NCI-H345 treated with DMSO at 0.1 percent for 48 hours (cell line): ENCODE measurements around the gene LSM4.

Experiments
- DNase-seq: peaks from one replicate; lab custom pipeline; 2025; ENCODE audit not compliant: unreplicated experiment; lab: John Stamatoyannopoulos, UW

The LSM4 gene

GRCh38 chr19:18292810-18293641 is 29.9 kb downstream of the LSM4 start:
- no peak for DNase-seq

- no peak for DNase-seq
Observed at GRCh38 chr19:18292462-18292809, 30.4 kb downstream of the LSM4 start.

GRCh38 chr19:18291590-18292461 is 31.1 kb downstream of the LSM4 start:
- DNase-seq, result no peak

- no peak for DNase-seq
Observed at GRCh38 chr19:18291019-18291524, 31.8 kb downstream of the LSM4 start.

GRCh38 chr19:18290302-18291018 is 32.4 kb downstream of the LSM4 start:
- no peak for DNase-seq

GRCh38 chr19:18289471-18290301 is 33.2 kb downstream of the LSM4 start:
- no peak for DNase-seq

GRCh38 chr19:18287836-18288772 is 34.8 kb downstream of the LSM4 start:
- no peak for DNase-seq

- no peak for DNase-seq
Observed at GRCh38 chr19:18286973-18287635, 35.8 kb downstream of the LSM4 start.

GRCh38 chr19:18284712-18285360 is 38.0 kb downstream of the LSM4 start:
- no peak for DNase-seq

GRCh38 chr19:18283338-18283737 is 39.5 kb downstream of the LSM4 start:
- no peak for DNase-seq

- no peak for DNase-seq
Observed at GRCh38 chr19:18282788-18283141, 40.1 kb downstream of the LSM4 start.

- DNase-seq, result peak; percentile 70
Observed at GRCh38 chr19:18282021-18282787, 40.7 kb downstream of the LSM4 start.

- DNase-seq, result peak; percentile 80
Observed at GRCh38 chr19:18281082-18282020, 41.5 kb downstream of the LSM4 start, which contains the start of gene JUND. TSS of gene JUND (minus strand) at chr19:18281622. CDS start at chr19:18281484, 138 bp downstream.

- peak; percentile 54 for DNase-seq
Observed at GRCh38 chr19:18280247-18281081, 42.4 kb downstream of the LSM4 start.

- peak; percentile 44 for DNase-seq
Observed at GRCh38 chr19:18279516-18280246, 43.2 kb downstream of the LSM4 start.
